ENCODE measurements around the gene MED29. TPM values are rescaled to one million over a fixed set of nuclear protein-coding genes. Genes with fewer than 3 reads are reported as not detected.
A peak's percentile ranks its signal among the peaks of the same experiment; 100 is the strongest.

Gene MED29
- total and polyA plus RNA-seq, 2 of the 13 experiments (the other 11 are each of a cell fraction or from before 2014, with no cell fraction given) = 14.0 to 19.7 TPM

DNA sequence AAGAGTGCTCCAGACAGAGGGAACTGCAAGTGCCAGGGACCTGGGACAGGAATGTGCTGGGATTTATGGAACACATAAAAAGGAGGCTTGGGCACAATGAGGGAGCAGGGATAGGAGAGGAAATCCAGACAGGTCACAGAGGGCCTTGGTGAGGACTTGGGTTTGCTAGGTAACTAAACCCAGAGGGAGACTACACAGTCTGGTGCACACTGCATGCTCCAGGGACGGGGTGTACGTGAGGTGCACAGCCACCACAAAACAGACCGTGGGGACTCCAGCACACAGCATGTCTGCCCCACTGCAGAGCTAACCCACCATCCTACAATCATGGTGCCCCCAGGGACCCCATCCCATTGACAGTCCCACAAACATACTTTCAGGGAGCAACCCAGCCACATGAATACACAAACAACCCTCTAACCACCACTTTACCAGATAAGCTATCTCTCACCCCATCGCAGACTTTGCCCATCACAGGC, 9.9 kb downstream of the MED29 start (continued):
- TF ChIP-seq, protein P1, sequence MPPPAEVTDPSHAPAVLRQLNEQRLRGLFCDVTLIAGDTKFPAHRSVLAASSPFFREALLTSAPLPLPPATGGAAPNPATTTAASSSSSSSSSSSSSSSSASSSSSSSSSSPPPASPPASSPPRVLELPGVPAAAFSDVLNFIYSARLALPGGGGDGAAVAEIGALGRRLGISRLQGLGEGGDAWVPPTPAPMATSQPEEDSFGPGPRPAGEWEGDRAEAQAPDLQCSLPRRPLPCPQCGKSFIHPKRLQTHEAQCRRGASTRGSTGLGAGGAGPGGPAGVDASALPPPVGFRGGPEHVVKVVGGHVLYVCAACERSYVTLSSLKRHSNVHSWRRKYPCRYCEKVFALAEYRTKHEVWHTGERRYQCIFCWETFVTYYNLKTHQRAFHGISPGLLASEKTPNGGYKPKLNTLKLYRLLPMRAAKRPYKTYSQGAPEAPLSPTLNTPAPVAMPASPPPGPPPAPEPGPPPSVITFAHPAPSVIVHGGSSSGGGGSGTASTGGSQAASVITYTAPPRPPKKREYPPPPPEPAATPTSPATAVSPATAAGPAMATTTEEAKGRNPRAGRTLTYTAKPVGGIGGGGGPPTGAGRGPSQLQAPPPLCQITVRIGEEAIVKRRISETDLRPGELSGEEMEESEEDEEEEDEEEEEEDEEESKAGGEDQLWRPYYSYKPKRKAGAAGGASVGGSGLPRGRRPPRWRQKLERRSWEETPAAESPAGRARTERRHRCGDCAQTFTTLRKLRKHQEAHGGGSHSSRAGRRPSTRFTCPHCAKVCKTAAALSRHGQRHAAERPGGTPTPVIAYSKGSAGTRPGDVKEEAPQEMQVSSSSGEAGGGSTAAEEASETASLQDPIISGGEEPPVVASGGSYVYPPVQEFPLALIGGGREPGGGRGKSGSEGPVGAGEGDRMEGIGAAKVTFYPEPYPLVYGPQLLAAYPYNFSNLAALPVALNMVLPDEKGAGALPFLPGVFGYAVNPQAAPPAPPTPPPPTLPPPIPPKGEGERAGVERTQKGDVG (CRISPR knock-in tag; IDR thresholded peaks at IDR 0.05; ENCODE audit: borderline replicate concordance) = no peak
- TF ChIP-seq HOXA3 (CRISPR knock-in tag; IDR thresholded peaks at IDR 0.05) = no peak
- TF ChIP-seq ZBTB38 (CRISPR knock-in tag; IDR thresholded peaks at IDR 0.05) = no peak
- TF ChIP-seq ZNF788 (CRISPR knock-in tag; IDR thresholded peaks at IDR 0.05; ENCODE audit: borderline replicate concordance) = no peak
- no peak for TF ChIP-seq CCAR2 (optimal IDR thresholded peaks at IDR 0.05; ENCODE audit: low read depth, low read length)
- no peak for TF ChIP-seq ZNF335 (CRISPR knock-in tag; IDR thresholded peaks at IDR 0.05)
- peak in 1 of 2 experiments; percentile 41; a peak in 1 of 4 replicates for TF ChIP-seq MAFK (conservative IDR thresholded peaks at IDR 0.05 in 1 of 2, IDR thresholded peaks at IDR 0.05 in 1 of 2; ENCODE audit: low read length in 2 of 2)
- TF ChIP-seq MYNN (CRISPR knock-in tag; IDR thresholded peaks at IDR 0.05; ENCODE audit: low read depth) = no peak
- TF ChIP-seq HOXA5 (CRISPR knock-in tag; IDR thresholded peaks at IDR 0.05) = 0 out of 2 replicates have a peak, but pooled peaks have one; percentile 22
- TF ChIP-seq TFDP2 (CRISPR knock-in tag; IDR thresholded peaks at IDR 0.05) = no peak
- TF ChIP-seq EZH2 (conservative IDR thresholded peaks at IDR 0.05; ENCODE audit: low read depth, low read length) = no peak
- TF ChIP-seq HNF4A (CRISPR knock-in tag; IDR thresholded peaks at IDR 0.05) = no peak
- TF ChIP-seq SIN3A (IDR thresholded peaks at IDR 0.05; ENCODE audit: borderline replicate concordance, low read depth, low read length) = no peak
- no peak for TF ChIP-seq ZNF143 (CRISPR knock-in tag; IDR thresholded peaks at IDR 0.05)
- TF ChIP-seq XRCC5 (optimal IDR thresholded peaks at IDR 0.05; ENCODE audit: low read length) = no peak
- TF ChIP-seq ZBTB14 (CRISPR knock-in tag; IDR thresholded peaks at IDR 0.05) = no peak
- TF ChIP-seq KAT8 (CRISPR knock-in tag; IDR thresholded peaks at IDR 0.05) = no peak
- TF ChIP-seq ZNF652 (CRISPR knock-in tag; IDR thresholded peaks at IDR 0.05; ENCODE audit: borderline replicate concordance, low read depth) = no peak
- TF ChIP-seq, protein P2, sequence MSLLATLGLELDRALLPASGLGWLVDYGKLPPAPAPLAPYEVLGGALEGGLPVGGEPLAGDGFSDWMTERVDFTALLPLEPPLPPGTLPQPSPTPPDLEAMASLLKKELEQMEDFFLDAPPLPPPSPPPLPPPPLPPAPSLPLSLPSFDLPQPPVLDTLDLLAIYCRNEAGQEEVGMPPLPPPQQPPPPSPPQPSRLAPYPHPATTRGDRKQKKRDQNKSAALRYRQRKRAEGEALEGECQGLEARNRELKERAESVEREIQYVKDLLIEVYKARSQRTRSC (CRISPR knock-in tag; IDR thresholded peaks at IDR 0.05; ENCODE audit: low read depth) = no peak
- no peak for TF ChIP-seq SIX4 (CRISPR knock-in tag; IDR thresholded peaks at IDR 0.05)
- no peak for TF ChIP-seq ONECUT2 (CRISPR knock-in tag; IDR thresholded peaks at IDR 0.05)
- peak; percentile 22; the same call in 1 of the 2 replicates for TF ChIP-seq SOX13 (IDR thresholded peaks at IDR 0.05)
- TF ChIP-seq SOX13 (CRISPR knock-in tag; conservative IDR thresholded peaks at IDR 0.05 in 1 of 2, IDR thresholded peaks at IDR 0.05 in 1 of 2) = no peak
- no peak for TF ChIP-seq ZNF3 (CRISPR knock-in tag; IDR thresholded peaks at IDR 0.05)
- 0 out of 2 replicates have a peak, but pooled peaks have one; percentile 7 for TF ChIP-seq CENPT (CRISPR knock-in tag; IDR thresholded peaks at IDR 0.05; ENCODE audit: low read depth)
- no peak for TF ChIP-seq SIX1 (CRISPR knock-in tag; IDR thresholded peaks at IDR 0.05; ENCODE audit: borderline replicate concordance)
- 0 out of 2 replicates have a peak, but pooled peaks have one; percentile 38 for TF ChIP-seq ZNF777 (CRISPR knock-in tag; IDR thresholded peaks at IDR 0.05)

All from HepG2 (cell line).